ENCODE results near the gene JCHAIN. TPM values are rescaled to one million over a fixed set of nuclear protein-coding genes. Genes with fewer than 3 reads are reported as not detected.

JCHAIN gene
- total RNA-seq, 2 experiments from 2014 or later = not detected

GRCh38 chr4:70681704-70682103, 15.4 kb upstream of the JCHAIN start:
- Mint-ChIP-seq H3K27me3 (no peaks in the 10 kb centered on the region), H3K9me3 (peaks cover 2% of the 10 kb centered on the region), H3K27ac (no peak overlapping the region), H3K4me3 (no peak overlapping the region), H3K4me1 (ENCODE audit: low read depth) (peaks cover 20% of the 10 kb centered on the region), H3K36me3 (ENCODE audit: low read depth) (no peaks in the 10 kb centered on the region)
- DNase-seq = no peak
- TF ChIP-seq CTCF (IDR thresholded peaks at IDR 0.05) = no peak
- CTCF ChIA-PET = interaction anchor here (0.6 to 2.7 kb wide), 2 partner anchors 23 to 30 kb away, joined by 3 to 10 read pairs; no protein-coding TSS in a partner anchor
- POLR2A ChIA-PET = no interaction called here
- intact Hi-C loops (cut with micrococcal nuclease) = no loop called here
- no peak for ATAC-seq

- DNase-seq = no peak
- peaks cover 23% of the 10 kb centered on the region for H3K4me1 Mint-ChIP-seq (ENCODE audit: low read depth)
- H3K27me3 Mint-ChIP-seq = no peaks in the 10 kb centered on the region
- peaks cover 2% of the 10 kb centered on the region for H3K9me3 Mint-ChIP-seq
- H3K27ac Mint-ChIP-seq = no peak overlapping the region
- H3K4me3 Mint-ChIP-seq = no peak overlapping the region
- no peak for TF ChIP-seq CTCF (IDR thresholded peaks at IDR 0.05)
- CTCF ChIA-PET = interaction anchor here (0.7 to 2.7 kb wide), 2 partner anchors 24 to 29 kb away, joined by 3 to 10 read pairs; no protein-coding TSS in a partner anchor
- ATAC-seq = no peak
- intact Hi-C loops (cut with micrococcal nuclease) = no loop called here
- POLR2A ChIA-PET = no interaction called here
- H3K36me3 Mint-ChIP-seq (ENCODE audit: low read depth) = no peaks in the 10 kb centered on the region
Measured at GRCh38 chr4:70680934-70681333, 14.6 kb upstream of the JCHAIN start.

- Mint-ChIP-seq H3K4me3 (no peak overlapping the region), H3K27ac (peak overlapping the region; percentile 14), H3K4me1 (ENCODE audit: low read depth) (peaks cover 19% of the 10 kb centered on the region), H3K27me3 (peaks cover 1% of the 10 kb centered on the region), H3K9me3 (peaks cover 2% of the 10 kb centered on the region), H3K36me3 (ENCODE audit: low read depth) (no peaks in the 10 kb centered on the region)
- ATAC-seq (no peak), DNase-seq (no peak)
- ChIA-PET CTCF (interaction anchor here (0.8 to 1.5 kb wide), 2 partner anchors 9 to 26 kb away, joined by 4 to 5 read pairs; no protein-coding TSS in a partner anchor), POLR2A (interaction anchor here (1.2 kb wide), 1 partner anchor 11 kb away, joined by 4 read pairs; no protein-coding TSS in a partner anchor)
- intact Hi-C loops (cut with micrococcal nuclease) = no loop called here
- TF ChIP-seq CTCF (IDR thresholded peaks at IDR 0.05) = no peak
Measured at GRCh38 chr4:70678383-70678999, 12.2 kb upstream of the JCHAIN start.

- Mint-ChIP-seq H3K4me3 (no peak overlapping the region), H3K27me3 (peaks cover 1% of the 10 kb centered on the region), H3K9me3 (no peaks in the 10 kb centered on the region), H3K4me1 (ENCODE audit: low read depth) (peaks cover 19% of the 10 kb centered on the region), H3K36me3 (ENCODE audit: low read depth) (no peaks in the 10 kb centered on the region), H3K27ac (no peak overlapping the region)
- ATAC-seq (no peak), DNase-seq (no peak)
- CTCF ChIA-PET = interaction anchor here (1.0 to 1.2 kb wide), 2 partner anchors 9 to 25 kb away, joined by 4 read pairs; no protein-coding TSS in a partner anchor
- intact Hi-C loops (cut with micrococcal nuclease) = no loop called here
- POLR2A ChIA-PET = no interaction called here
- no peak for TF ChIP-seq CTCF (IDR thresholded peaks at IDR 0.05)
Measured at GRCh38 chr4:70676554-70677090, 10.3 kb upstream of the JCHAIN start.

- ATAC-seq = no peak
- TF ChIP-seq CTCF (IDR thresholded peaks at IDR 0.05) = no peak
- no peaks in the 10 kb centered on the region for H3K36me3 Mint-ChIP-seq (ENCODE audit: low read depth)
- intact Hi-C loops (cut with micrococcal nuclease) = no loop called here
- H3K4me3 Mint-ChIP-seq = no peak overlapping the region
- CTCF ChIA-PET = no interaction called here
- no peak overlapping the region for H3K27ac Mint-ChIP-seq
- H3K4me1 Mint-ChIP-seq (ENCODE audit: low read depth) = peaks cover 19% of the 10 kb centered on the region
- DNase-seq = no peak
- peaks cover 1% of the 10 kb centered on the region for H3K27me3 Mint-ChIP-seq
- POLR2A ChIA-PET = no interaction called here
- no peaks in the 10 kb centered on the region for H3K9me3 Mint-ChIP-seq
Measured at GRCh38 chr4:70674731-70675130, 8.4 kb upstream of the JCHAIN start.
